ENCODE data around the gene CCDC12.

DNA sequence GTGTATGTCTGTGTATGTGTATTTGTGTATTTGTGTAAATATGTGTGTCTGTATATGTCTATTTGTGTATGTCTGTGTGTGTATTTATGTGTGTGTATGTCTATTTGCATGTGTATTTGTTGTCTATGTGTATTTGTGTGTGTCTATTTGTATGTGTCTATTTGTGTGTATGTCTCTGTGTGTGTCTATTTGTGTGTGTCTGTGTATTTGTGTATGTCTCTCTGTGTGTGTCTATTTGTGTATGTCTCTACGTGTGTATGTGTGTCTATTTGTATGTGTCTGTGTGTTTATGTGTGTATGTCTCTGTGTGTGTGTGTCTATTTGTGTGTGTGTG, 68.6 kb downstream of the CCDC12 start:
- TF ChIP-seq TCF12 (IDR thresholded peaks at IDR 0.05) (no peak), RFX5 (IDR thresholded peaks at IDR 0.05; ENCODE audit: low read length) (no peak), GABPA (IDR thresholded peaks at IDR 0.05; ENCODE audit: low read depth) (no peak), JUND (IDR thresholded peaks at IDR 0.05) (no peak), TEAD4 (IDR thresholded peaks at IDR 0.05; ENCODE audit: borderline replicate concordance, insufficient read depth) (no peak), FOXJ3 (CRISPR knock-in tag; IDR thresholded peaks at IDR 0.05) (no peak), RAD21 (IDR thresholded peaks at IDR 0.05; ENCODE audit: low read length) (no peak), EP300 (IDR thresholded peaks at IDR 0.05; ENCODE audit: borderline replicate concordance in 1 of 2, low read depth in 1 of 2, low read length in 1 of 2) (no peak), CHD2 (IDR thresholded peaks at IDR 0.05; ENCODE audit: low read length, partially characterized antibody) (no peak), YY1 (IDR thresholded peaks at IDR 0.05; ENCODE audit: low read depth) (no peak), SIN3A (IDR thresholded peaks at IDR 0.05; ENCODE audit: borderline replicate concordance, low read depth, low read length) (no peak)
- TF ChIP-seq, protein P1, sequence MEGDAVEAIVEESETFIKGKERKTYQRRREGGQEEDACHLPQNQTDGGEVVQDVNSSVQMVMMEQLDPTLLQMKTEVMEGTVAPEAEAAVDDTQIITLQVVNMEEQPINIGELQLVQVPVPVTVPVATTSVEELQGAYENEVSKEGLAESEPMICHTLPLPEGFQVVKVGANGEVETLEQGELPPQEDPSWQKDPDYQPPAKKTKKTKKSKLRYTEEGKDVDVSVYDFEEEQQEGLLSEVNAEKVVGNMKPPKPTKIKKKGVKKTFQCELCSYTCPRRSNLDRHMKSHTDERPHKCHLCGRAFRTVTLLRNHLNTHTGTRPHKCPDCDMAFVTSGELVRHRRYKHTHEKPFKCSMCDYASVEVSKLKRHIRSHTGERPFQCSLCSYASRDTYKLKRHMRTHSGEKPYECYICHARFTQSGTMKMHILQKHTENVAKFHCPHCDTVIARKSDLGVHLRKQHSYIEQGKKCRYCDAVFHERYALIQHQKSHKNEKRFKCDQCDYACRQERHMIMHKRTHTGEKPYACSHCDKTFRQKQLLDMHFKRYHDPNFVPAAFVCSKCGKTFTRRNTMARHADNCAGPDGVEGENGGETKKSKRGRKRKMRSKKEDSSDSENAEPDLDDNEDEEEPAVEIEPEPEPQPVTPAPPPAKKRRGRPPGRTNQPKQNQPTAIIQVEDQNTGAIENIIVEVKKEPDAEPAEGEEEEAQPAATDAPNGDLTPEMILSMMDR (IDR thresholded peaks at IDR 0.05) = no peak
- TF ChIP-seq, protein P2, sequence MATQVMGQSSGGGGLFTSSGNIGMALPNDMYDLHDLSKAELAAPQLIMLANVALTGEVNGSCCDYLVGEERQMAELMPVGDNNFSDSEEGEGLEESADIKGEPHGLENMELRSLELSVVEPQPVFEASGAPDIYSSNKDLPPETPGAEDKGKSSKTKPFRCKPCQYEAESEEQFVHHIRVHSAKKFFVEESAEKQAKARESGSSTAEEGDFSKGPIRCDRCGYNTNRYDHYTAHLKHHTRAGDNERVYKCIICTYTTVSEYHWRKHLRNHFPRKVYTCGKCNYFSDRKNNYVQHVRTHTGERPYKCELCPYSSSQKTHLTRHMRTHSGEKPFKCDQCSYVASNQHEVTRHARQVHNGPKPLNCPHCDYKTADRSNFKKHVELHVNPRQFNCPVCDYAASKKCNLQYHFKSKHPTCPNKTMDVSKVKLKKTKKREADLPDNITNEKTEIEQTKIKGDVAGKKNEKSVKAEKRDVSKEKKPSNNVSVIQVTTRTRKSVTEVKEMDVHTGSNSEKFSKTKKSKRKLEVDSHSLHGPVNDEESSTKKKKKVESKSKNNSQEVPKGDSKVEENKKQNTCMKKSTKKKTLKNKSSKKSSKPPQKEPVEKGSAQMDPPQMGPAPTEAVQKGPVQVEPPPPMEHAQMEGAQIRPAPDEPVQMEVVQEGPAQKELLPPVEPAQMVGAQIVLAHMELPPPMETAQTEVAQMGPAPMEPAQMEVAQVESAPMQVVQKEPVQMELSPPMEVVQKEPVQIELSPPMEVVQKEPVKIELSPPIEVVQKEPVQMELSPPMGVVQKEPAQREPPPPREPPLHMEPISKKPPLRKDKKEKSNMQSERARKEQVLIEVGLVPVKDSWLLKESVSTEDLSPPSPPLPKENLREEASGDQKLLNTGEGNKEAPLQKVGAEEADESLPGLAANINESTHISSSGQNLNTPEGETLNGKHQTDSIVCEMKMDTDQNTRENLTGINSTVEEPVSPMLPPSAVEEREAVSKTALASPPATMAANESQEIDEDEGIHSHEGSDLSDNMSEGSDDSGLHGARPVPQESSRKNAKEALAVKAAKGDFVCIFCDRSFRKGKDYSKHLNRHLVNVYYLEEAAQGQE (IDR thresholded peaks at IDR 0.05; ENCODE audit: low read depth, low read length) = no peak
- TF ChIP-seq, protein P3, sequence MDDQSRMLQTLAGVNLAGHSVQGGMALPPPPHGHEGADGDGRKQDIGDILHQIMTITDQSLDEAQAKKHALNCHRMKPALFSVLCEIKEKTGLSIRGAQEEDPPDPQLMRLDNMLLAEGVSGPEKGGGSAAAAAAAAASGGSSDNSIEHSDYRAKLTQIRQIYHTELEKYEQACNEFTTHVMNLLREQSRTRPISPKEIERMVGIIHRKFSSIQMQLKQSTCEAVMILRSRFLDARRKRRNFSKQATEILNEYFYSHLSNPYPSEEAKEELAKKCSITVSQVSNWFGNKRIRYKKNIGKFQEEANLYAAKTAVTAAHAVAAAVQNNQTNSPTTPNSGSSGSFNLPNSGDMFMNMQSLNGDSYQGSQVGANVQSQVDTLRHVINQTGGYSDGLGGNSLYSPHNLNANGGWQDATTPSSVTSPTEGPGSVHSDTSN (IDR thresholded peaks at IDR 0.05) = no peak

Measured in SK-N-SH (cell line).